Superior temporal gyrus (tissue), 1 donor: ENCODE results near the gene LFNG.

Experiments
- DNase-seq: peaks from one replicate; pipeline ENCODE4 v3.0.0-alpha.2; 2016; ENCODE audit errors: extremely low spot score

Gene LFNG

GRCh38 chr7:2484868-2485267 is 34.7 kb upstream of the LFNG start:
- no peak for DNase-seq

GRCh38 chr7:2487586-2488271 is 31.8 kb upstream of the LFNG start:
- DNase-seq, result no peak

- DNase-seq, result no peak
Measured at GRCh38 chr7:2488272-2488645, 31.3 kb upstream of the LFNG start.

- no peak for DNase-seq
Measured at GRCh38 chr7:2488681-2489080, 30.9 kb upstream of the LFNG start.

- no peak for DNase-seq
Measured at GRCh38 chr7:2490181-2490651, 29.4 kb upstream of the LFNG start.

GRCh38 chr7:2492038-2492437 is 27.5 kb upstream of the LFNG start:
- DNase-seq, result no peak

GRCh38 chr7:2493205-2494164 is 26.1 kb upstream of the LFNG start:
- DNase-seq, result no peak

- no peak for DNase-seq
Measured at GRCh38 chr7:2494191-2495130, 25.1 kb upstream of the LFNG start.

GRCh38 chr7:2495418-2496299 is 23.9 kb upstream of the LFNG start:
- DNase-seq, result no peak

- DNase-seq, result no peak
Measured at GRCh38 chr7:2496375-2496774, 23.2 kb upstream of the LFNG start.

- no peak for DNase-seq
Measured at GRCh38 chr7:2497065-2497464, 22.5 kb upstream of the LFNG start.

- DNase-seq, result no peak
Measured at GRCh38 chr7:2497500-2498336, 21.9 kb upstream of the LFNG start.

GRCh38 chr7:2498708-2499107 is 20.9 kb upstream of the LFNG start:
- no peak for DNase-seq

- DNase-seq, result no peak
Measured at GRCh38 chr7:2499181-2499580, 20.4 kb upstream of the LFNG start.

- no peak for DNase-seq
Measured at GRCh38 chr7:2499719-2500430, 19.7 kb upstream of the LFNG start.

- DNase-seq, result no peak
Measured at GRCh38 chr7:2500701-2501100, 18.9 kb upstream of the LFNG start.

GRCh38 chr7:2501947-2502646 is 17.5 kb upstream of the LFNG start:
- no peak for DNase-seq

- DNase-seq, result no peak
Measured at GRCh38 chr7:2502647-2502966, 17.0 kb upstream of the LFNG start.
